ENCODE results near the gene BIRC6.

The BIRC6 gene

GRCh38 chr2:32611366-32611765 lies 254.5 kb downstream of the BIRC6 start:
- Histone ChIP-seq H3K79me2 (ENCODE audit: insufficient read depth, low read length) (no peaks in the 10 kb centered on the region), H3K36me3 (ENCODE audit: low read length) (peaks cover 5% of the 10 kb centered on the region), H3K9me3 (ENCODE audit: insufficient read depth, low read length) (no peaks in the 10 kb centered on the region), H3K27ac (ENCODE audit: low read depth, low read length) (no peak overlapping the region), H3K4me3 (ENCODE audit: insufficient read depth, low read length, poor library complexity, severe bottlenecking) (no peak overlapping the region), H3K4me2 (ENCODE audit: low read depth, low read length, poor library complexity, severe bottlenecking) (no peak overlapping the region), H3F3A (ENCODE audit: insufficient read depth) (no peaks in the 10 kb centered on the region), H4K20me1 (ENCODE audit: low read depth, low read length) (no peaks in the 10 kb centered on the region), H3K9me2 (replicated peaks; ENCODE audit: insufficient read depth, low read length) (no peaks in the 10 kb centered on the region), H2AFZ (ENCODE audit: low read depth, low read length, severe bottlenecking) (no peak overlapping the region), H3K27me3 (ENCODE audit: low read length) (no peaks in the 10 kb centered on the region), H3K9ac (ENCODE audit: low read length) (no peak overlapping the region)
- TF ChIP-seq EZH2phosphoT487 (conservative IDR thresholded peaks at IDR 0.05; ENCODE audit: low read length), result no peak
- TF ChIP-seq CTCF (IDR thresholded peaks at IDR 0.05; ENCODE audit: insufficient read depth, low read length, poor library complexity, severe bottlenecking), result no peak

DNA sequence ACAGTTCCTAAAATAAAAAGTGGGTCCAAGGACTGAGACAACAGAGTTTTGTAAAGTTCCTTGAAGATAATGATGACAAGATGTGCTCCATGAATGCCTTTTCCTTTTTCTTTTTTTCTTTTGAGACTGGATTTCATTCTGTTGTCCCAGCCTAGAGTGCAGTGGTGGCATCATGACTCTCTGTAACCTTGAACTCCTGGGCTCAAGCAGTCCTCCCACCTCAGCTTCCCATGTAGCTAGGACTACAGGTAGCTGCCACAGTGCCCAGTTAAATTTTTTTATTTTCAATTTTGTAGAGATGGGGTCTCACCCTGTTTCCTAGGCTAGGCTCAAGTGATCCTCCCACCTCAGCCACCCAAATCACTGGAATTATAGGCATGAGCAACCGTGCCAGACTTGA lies 254.9 kb downstream of the BIRC6 start:
- no peak overlapping the region for H2AFZ ChIP-seq (ENCODE audit: low read depth, low read length, severe bottlenecking)
- H3K79me2 ChIP-seq (ENCODE audit: insufficient read depth, low read length), result no peaks in the 10 kb centered on the region
- H3K9me2 ChIP-seq (replicated peaks; ENCODE audit: insufficient read depth, low read length), result no peaks in the 10 kb centered on the region
- TF ChIP-seq EZH2phosphoT487 (conservative IDR thresholded peaks at IDR 0.05; ENCODE audit: low read length) (no peak), CTCF (IDR thresholded peaks at IDR 0.05; ENCODE audit: insufficient read depth, low read length, poor library complexity, severe bottlenecking) (no peak)
- no peak overlapping the region for H3K4me2 ChIP-seq (ENCODE audit: low read depth, low read length, poor library complexity, severe bottlenecking)
- no peak overlapping the region for H3K4me3 ChIP-seq (ENCODE audit: insufficient read depth, low read length, poor library complexity, severe bottlenecking)
- no peak overlapping the region for H3K27ac ChIP-seq (ENCODE audit: low read depth, low read length)
- H3F3A ChIP-seq (ENCODE audit: insufficient read depth), result no peaks in the 10 kb centered on the region
- no peak overlapping the region for H3K9ac ChIP-seq (ENCODE audit: low read length)
- H3K9me3 ChIP-seq (ENCODE audit: insufficient read depth, low read length), result no peaks in the 10 kb centered on the region
- H3K27me3 ChIP-seq (ENCODE audit: low read length), result no peaks in the 10 kb centered on the region
- peaks cover 5% of the 10 kb centered on the region for H3K36me3 ChIP-seq (ENCODE audit: low read length)
- no peaks in the 10 kb centered on the region for H4K20me1 ChIP-seq (ENCODE audit: low read depth, low read length)

DNA sequence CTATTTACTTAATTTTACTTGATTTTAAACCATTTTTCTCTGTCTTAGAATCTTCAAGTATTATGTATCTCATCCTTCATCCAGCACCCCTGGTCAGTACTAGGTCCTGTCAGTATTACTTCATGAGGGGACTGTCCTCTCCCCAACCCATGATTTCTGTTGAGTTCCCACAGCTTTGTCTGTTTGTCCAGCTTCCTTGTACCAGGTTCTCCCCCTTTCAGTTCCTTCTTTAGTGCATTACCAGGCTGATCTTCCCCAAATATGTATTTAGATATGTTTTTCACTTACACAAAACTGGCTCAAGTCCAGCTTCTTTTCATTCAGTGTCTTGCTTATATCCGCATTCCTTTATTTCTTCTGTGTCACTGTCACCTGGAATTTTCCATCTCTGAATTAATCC lies 257.3 kb downstream of the BIRC6 start:
- no peaks in the 10 kb centered on the region for H3K79me2 ChIP-seq (ENCODE audit: insufficient read depth, low read length)
- no peak overlapping the region for H3K4me3 ChIP-seq (ENCODE audit: insufficient read depth, low read length, poor library complexity, severe bottlenecking)
- no peak overlapping the region for H3K9ac ChIP-seq (ENCODE audit: low read length)
- no peaks in the 10 kb centered on the region for H4K20me1 ChIP-seq (ENCODE audit: low read depth, low read length)
- peaks cover 17% of the 10 kb centered on the region for H3K36me3 ChIP-seq (ENCODE audit: low read length)
- H3F3A ChIP-seq (ENCODE audit: insufficient read depth), result no peaks in the 10 kb centered on the region; the same call in 1 of the 2 replicates
- TF ChIP-seq EZH2phosphoT487 (conservative IDR thresholded peaks at IDR 0.05; ENCODE audit: low read length) (no peak), CTCF (IDR thresholded peaks at IDR 0.05; ENCODE audit: insufficient read depth, low read length, poor library complexity, severe bottlenecking) (no peak)
- no peak overlapping the region for H3K27ac ChIP-seq (ENCODE audit: low read depth, low read length)
- H2AFZ ChIP-seq (ENCODE audit: low read depth, low read length, severe bottlenecking), result no peak overlapping the region
- H3K9me2 ChIP-seq (replicated peaks; ENCODE audit: insufficient read depth, low read length), result no peaks in the 10 kb centered on the region
- no peaks in the 10 kb centered on the region for H3K9me3 ChIP-seq (ENCODE audit: insufficient read depth, low read length)
- no peak overlapping the region for H3K4me2 ChIP-seq (ENCODE audit: low read depth, low read length, poor library complexity, severe bottlenecking)
- H3K27me3 ChIP-seq (ENCODE audit: low read length), result no peaks in the 10 kb centered on the region
